Ishikawa (cell line): ENCODE results near the gene OSM.

Source experiments
- CEBPB ChIP-seq: IDR thresholded peaks from 2 replicates; pipeline ENCODE4 v1.6.1; 2012
- CREB1 ChIP-seq: IDR thresholded peaks from 2 replicates; pipeline ENCODE4 v1.6.1; 2012; ENCODE audit warnings: low read depth
- EGR1 ChIP-seq: IDR thresholded peaks from 2 replicates; pipeline ENCODE4 v1.6.1; 2012
- EP300 ChIP-seq: IDR thresholded peaks from 2 replicates; pipeline ENCODE4 v1.6.1; 2012; ENCODE audit warnings: borderline replicate concordance
- MAX ChIP-seq: IDR thresholded peaks from 2 replicates; pipeline ENCODE4 v1.6.1; 2012
- RAD21 ChIP-seq: IDR thresholded peaks from 2 replicates; pipeline ENCODE4 v1.6.1; 2012; ENCODE audit warnings: low read depth
- REST ChIP-seq: IDR thresholded peaks from 2 replicates; pipeline ENCODE4 v1.6.1; 2012; ENCODE audit warnings: low read depth, mild to moderate bottlenecking
- TAF1 ChIP-seq: IDR thresholded peaks from 2 replicates; pipeline ENCODE4 v1.6.1; 2012; ENCODE audit warnings: low read depth, mild to moderate bottlenecking
- TCF12 ChIP-seq: IDR thresholded peaks from 2 replicates; pipeline ENCODE4 v1.6.1; 2012; ENCODE audit warnings: low read depth
- TEAD4 ChIP-seq: IDR thresholded peaks from 2 replicates; pipeline ENCODE4 v1.6.1; 2012
- USF1 ChIP-seq: IDR thresholded peaks from 2 replicates; pipeline ENCODE4 v1.6.1; 2012
- YY1 ChIP-seq: IDR thresholded peaks from 2 replicates; pipeline ENCODE4 v1.6.1; 2012; ENCODE audit warnings: low read depth
- ZBTB7A ChIP-seq: IDR thresholded peaks from 2 replicates; pipeline ENCODE4 v1.6.1; 2012; ENCODE audit warnings: low read depth

GRCh38 chr22:30279932-30280331, 13.3 kb upstream of the OSM start:
- TF ChIP-seq RAD21: no peak
- TF ChIP-seq CEBPB: no peak
- TF ChIP-seq TAF1: no peak
- TF ChIP-seq REST: no peak
- no peak for TF ChIP-seq YY1
- no peak for TF ChIP-seq CREB1
- no peak for TF ChIP-seq USF1
- TF ChIP-seq TEAD4: no peak
- no peak for TF ChIP-seq EP300
- no peak for TF ChIP-seq TCF12
- TF ChIP-seq MAX: no peak
- TF ChIP-seq EGR1: no peak
- no peak for TF ChIP-seq ZBTB7A
